GM12892 (cell line): ENCODE measurements around the gene POLRMT.

Source experiments
- DNase-seq: peaks from one replicate; pipeline ENCODE4 v3.0.0; 2011; ENCODE audit not compliant: insufficient read length
- FAIRE-seq: peaks from 2 replicates; lab custom pipeline; 2011; peaks lifted over from hg19 to GRCh38; lab: Jason Lieb, UNC
- POLR2A ChIP-seq: IDR thresholded peaks from 2 replicates; pipeline ENCODE4 v1.6.1; 2011; ENCODE audit warnings: low read depth, low read length, control low read depth
- POLR2AphosphoS5 ChIP-seq: IDR thresholded peaks from 2 replicates; pipeline ENCODE4 v1.6.1; 2011; ENCODE audit warnings: low read depth, low read length, control low read depth
- TAF1 ChIP-seq: IDR thresholded peaks from 2 replicates; pipeline ENCODE4 v1.6.1; 2011; ENCODE audit warnings: low read depth, mild to moderate bottlenecking, control low read depth, low read length, borderline replicate concordance

Gene POLRMT

DNA sequence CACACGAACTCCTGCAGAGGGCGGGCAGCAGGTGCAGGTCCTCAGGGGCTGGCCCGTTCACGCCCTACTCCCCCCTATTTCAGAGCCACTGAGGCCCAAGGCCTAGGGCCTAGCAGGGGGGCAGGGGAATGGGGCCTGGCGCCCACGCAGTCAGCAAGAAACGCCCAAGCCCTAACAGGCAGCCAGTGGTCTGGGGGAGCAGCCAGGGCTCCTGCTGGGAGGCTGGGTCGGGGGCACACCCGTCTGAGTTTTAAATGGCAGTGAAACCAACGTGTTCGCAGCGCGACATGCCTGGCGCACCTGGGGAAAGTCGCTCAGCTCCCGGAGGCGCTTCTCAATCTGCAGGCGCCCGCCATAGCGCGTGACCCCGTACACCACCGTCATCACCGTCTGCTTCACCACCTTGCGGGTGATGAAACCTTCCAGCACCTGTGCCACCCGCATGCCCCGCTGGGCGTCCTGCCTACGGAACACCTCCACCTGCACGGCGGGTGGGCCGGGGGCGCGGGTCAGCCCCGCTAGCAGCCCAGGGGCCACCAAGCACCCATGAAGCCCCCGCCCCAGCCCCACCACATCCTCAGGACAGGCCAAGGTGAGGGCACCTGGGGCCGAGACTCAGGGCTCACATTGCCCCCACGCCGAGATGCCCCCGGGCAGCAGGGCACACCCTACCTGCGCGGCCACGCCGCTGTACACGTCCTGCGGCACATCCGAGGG, 13.9 kb downstream of the POLRMT start:
- FAIRE-seq = no peak
- TF ChIP-seq POLR2A = no peak
- TF ChIP-seq TAF1 = no peak
- no peak for TF ChIP-seq POLR2AphosphoS5
- no peak for DNase-seq

DNA sequence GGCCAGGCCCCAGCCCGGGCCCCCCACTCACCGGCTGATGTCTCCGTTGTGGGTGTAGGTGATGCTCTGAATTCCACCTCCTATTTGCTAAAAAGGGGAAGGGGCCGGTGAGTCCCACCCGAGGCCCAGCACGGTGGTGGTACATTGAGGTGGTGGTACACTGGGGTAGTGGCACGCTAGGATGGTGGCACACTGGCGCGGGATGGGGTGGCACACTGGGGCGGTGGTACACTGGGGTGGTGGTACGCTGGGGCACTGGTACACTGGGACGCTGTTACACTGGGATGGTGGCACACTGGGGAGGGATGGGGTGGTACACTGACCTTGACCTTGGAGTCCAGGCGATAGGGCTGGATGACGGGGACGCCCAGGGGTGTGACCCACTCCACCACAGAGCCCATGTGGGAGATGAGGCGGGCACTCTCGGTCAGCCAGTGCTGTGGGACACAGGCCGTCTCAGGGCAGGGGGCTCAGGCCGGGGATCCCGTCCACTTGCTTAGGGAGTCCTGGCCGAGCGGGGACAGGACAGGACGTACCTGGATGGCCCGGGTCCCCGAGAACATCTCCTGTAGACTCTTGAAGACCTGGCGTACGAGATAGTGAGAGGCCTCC, 14.6 kb downstream of the POLRMT start:
- TF ChIP-seq POLR2A (no peak), POLR2AphosphoS5 (no peak), TAF1 (no peak)
- no peak for FAIRE-seq

DNA sequence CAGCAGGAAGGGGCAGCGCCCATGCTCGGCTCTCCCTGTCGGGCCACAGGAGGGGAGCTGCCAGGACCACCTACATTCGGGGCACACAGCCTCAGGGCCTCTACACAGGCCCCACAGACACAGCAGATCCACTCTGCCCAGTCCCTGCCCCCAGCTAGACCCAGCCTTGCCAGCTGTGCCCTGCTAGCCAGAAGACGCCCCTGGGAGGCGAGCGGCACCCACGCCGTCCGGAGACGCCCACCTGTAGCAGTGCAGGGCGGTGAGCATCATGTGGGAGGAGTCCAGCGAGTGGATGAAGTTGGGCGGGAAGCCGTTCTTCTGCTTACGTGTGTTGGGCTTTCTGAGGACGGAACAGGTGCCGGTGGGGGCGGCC, 15.1 kb downstream of the POLRMT start:
- FAIRE-seq = no peak
- no peak for DNase-seq
- TF ChIP-seq POLR2AphosphoS5 (no peak), TAF1 (no peak), POLR2A (no peak)

More for the DNA sequence above, 14.6 kb downstream of the POLRMT start:
- DNase-seq = no peak

DNA sequence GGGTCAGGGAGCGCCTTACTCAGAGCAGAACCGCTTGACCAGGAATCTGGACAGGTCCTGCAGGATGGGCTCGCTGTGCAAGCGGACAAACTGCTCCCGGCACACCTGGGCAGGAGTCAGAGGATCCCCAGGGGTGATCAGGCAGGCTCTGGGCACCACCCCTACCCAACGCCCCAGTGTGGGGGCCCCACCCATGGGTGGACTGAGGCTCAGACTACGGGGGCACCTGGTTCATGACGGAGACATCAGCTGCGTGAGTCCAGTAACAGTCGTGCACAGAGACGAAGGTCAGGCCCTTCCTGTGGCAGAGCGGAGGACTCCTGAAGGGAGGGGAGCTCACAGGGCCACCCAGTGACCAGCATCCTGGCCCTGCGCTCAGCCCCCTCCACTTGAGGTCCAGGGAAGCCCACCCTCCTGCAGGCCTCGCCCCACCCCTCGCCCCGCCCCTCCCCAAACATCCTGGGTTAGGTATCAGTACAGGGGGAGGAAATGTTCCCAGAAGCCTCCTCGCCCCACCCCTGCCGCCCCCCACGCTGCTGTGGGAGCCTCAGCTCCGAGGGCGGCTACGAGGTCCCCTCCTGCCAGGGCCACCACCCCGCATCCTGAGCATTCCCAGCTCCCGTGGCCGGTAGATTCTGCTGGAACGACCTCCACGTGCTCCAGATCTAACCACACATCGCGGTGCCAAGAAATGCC, 15.6 kb downstream of the POLRMT start:
- FAIRE-seq = no peak

DNA sequence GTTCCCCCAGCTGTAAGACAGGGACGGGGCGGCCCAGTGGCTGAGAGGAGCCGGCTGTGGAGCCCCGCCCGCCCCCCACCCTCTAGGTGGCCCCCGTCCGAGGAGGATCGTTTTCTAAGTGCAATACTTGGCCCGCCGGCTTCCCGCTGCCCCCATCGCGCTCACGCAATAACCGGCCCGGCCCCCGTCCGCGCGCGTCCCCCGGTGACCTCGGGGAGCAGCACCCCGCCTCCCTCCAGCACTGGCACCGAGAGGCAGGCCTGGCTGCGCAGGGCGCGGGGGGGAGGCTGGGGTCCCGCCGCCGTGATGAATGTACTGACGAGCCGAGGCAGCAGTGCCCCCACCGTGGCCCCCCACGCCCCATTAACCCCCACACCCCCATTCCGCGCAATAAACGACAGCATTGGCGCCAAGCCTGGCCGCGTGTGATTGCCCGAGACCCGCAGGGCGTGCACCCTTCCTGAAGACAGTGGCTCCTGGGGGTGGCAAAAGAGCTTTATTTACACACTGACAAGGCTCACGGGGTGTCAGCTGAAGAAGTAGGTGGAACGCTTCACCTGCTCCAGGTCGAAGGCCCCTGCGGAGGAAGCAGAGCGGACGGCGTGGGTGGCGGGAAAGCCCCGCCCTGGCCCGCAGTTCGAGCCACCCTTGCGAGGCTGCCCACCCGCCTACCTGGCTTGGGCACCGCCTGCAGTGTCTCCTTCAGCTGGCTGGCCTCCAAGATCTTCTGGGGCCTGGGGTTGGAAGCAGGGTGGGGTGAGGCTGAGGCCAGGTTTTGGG, 16.4 kb downstream of the POLRMT start:
- TF ChIP-seq POLR2AphosphoS5 = no peak
- TF ChIP-seq POLR2A = no peak
- TF ChIP-seq TAF1 = no peak
- FAIRE-seq (no peak), DNase-seq (no peak)

More for the DNA sequence above, 15.6 kb downstream of the POLRMT start:
- no peak for DNase-seq
- TF ChIP-seq TAF1 (no peak), POLR2AphosphoS5 (no peak)

DNA sequence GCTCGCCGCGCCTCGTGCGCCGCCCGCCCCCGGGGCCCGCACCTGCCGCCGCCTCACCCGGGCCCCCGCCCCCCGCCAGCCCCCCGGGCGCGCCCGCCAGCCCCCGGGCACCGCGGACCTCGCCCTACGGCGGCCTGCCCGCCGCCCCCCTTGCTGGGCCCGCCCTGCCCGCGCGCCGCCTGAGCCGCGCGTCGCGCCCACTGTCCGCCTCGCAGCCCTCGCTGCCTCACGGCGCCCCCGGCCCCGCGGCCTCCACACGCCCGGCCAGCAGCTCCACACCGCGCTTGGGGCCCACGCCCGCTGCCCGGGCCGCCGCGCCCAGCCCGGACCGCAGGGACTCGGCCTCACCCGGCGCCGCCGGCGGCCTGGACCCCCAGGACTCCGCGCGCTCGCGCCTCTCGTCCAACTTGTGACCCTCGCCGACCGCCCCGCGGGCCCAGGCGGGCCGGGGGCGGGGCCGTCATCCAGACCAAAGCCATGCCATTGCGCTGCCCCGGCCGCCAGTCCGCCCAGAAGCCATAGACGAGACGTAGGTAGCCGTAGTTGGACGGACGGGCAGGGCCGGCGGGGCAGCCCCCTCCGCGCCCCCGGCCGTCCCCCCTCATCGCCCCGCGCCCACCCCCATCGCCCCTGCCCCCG, 17.2 kb downstream of the POLRMT start:
- DNase-seq (no peak), FAIRE-seq (no peak)

DNA sequence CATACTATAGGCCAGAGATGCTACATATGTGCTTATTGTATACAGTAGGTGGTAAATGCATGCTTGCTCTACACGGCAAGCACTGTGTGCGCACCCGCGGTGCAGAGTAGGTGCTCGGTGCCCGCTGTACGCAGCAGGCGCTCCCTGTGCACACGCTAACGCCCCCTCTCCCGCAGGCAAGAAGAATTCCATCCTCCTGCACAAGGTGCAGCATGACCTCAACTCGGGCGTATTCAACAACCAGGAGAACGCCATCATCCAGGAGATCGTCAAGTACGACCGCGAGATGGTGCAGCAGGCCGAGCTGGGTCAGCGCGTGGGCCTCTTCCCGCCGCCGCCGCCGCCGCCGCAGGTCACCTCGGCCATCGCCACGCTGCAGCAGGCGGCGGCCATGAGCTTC, 17.7 kb downstream of the POLRMT start:
- DNase-seq = no peak
- no peak for FAIRE-seq
- TF ChIP-seq POLR2AphosphoS5 (no peak), POLR2A (no peak), TAF1 (no peak)

More for the DNA sequence above, 17.2 kb downstream of the POLRMT start:
- no peak for TF ChIP-seq POLR2A
- TF ChIP-seq TAF1 = no peak
- no peak for TF ChIP-seq POLR2AphosphoS5

DNA sequence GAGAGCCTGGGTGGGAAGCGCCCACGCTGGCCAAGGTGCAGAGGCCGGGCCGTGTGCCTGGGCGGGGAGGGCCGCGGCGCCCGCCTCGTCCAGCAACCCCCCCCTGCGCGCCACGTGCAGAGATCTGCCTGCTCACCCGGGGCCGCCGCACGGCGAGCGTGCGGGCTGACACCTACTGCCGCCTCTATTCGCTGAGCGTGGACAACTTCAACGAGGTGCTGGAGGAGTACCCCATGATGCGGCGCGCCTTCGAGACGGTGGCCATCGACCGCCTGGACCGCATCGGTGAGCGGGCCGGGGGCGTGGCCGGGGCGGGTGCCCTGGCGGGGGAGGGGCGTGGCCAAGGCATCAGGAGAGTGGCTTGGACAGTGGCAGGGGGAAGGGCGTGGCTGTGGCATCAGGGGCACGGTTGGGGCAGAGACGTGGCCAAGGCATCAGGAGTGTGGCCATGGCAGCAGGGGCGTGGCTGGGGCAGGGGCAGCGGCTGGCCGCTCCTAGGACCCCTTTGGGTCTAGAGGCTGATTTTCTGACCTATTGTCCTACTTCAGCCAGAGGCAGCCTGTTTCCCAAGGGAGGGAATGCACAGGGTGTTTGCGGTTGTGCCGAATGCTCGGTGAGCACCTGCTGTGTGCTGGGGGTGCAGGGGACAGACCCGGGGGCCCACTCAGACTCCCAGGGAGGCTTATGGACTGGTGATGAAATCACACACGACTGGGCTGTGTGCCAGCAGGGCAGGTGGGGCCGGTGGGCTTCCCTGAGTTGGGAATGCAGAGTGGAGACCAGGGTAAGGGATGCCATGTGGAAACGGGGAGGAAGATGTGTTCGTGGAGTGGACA, 19.4 kb downstream of the POLRMT start:
- DNase-seq (no peak), FAIRE-seq (no peak)
- TF ChIP-seq POLR2AphosphoS5 (no peak), POLR2A (no peak), TAF1 (no peak)

DNA sequence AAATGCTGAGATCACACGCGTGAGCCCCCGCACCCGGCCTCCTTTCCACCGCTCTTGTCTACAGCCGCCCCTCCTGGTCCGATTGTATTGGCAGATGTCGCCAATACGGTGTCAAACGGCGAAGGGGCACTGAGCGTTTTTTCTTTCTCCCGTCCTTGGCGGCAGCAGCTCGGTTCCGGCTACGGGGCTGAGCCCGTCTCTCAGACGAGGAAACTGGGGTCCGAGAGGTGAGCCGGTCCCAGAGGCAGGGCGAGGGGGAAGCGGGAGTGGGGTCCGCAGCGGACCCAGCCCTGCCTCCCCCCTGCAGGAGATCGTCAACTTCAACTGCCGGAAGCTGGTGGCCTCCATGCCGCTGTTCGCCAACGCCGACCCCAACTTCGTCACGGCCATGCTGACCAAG, 20.4 kb downstream of the POLRMT start:
- no peak for TF ChIP-seq POLR2A
- no peak for TF ChIP-seq TAF1
- no peak for TF ChIP-seq POLR2AphosphoS5
- no peak for FAIRE-seq
- DNase-seq = no peak

DNA sequence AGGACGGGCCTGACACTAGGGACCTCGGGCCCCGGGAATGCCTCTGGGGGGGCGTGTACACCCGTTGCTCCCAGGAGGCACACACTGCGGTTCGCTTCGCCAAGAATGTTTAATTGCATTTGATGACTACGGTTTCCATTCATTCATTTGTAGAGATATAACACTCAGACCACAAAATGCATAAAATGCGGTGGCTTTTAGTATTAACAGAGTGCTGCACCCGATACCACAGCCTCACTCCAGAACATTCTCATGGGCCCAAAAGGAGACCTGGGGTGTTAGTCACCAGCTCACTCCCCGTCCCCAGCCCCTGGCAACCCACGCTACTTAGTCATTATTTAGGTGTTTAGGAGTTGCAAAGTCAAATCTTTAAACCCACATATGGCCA, 21.9 kb downstream of the POLRMT start:
- FAIRE-seq (no peak), DNase-seq (no peak)
- no peak for TF ChIP-seq TAF1
- TF ChIP-seq POLR2AphosphoS5 = no peak
- TF ChIP-seq POLR2A = no peak
